GM18508 (cell line): ENCODE data around the gene AQP3.
"Not testable (repeated sequence)": the region's sequence is repeated elsewhere in the genome, so short reads cannot be mapped to it uniquely, and the experiment has no call there.

Experiments
- ATAC-seq: cut with Tn5 transposase; IDR thresholded peaks from one replicate; pipeline ENCODE4 v1.9.1; 2021; ENCODE audit warnings: moderate number of reproducible peaks; ENCODE audit not compliant: insufficient read depth, unreplicated experiment

The AQP3 gene

GRCh38 chr9:33465596-33466564 lies 18.5 kb upstream of the AQP3 start:
- no peak for ATAC-seq

DNA sequence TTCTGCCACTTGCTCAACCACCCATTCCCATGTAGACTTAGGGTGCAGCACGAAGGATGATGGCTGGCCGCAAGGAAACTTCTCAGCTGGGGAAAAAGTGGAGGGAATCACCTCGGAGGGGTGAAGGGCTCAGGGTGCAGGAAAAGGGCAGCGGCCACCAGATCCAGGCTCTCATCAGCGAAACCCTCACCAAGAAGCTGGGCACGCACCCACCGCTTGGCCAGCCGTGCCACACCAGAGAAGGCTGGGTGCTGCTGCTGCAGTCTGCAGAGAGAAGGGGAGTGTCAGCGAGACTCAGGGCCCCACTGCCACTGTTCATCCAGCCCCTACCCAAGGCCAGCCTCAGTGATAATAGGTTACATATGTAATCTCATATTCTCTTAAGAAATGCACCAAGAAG lies 17.7 kb upstream of the AQP3 start:
- ATAC-seq: no peak

DNA sequence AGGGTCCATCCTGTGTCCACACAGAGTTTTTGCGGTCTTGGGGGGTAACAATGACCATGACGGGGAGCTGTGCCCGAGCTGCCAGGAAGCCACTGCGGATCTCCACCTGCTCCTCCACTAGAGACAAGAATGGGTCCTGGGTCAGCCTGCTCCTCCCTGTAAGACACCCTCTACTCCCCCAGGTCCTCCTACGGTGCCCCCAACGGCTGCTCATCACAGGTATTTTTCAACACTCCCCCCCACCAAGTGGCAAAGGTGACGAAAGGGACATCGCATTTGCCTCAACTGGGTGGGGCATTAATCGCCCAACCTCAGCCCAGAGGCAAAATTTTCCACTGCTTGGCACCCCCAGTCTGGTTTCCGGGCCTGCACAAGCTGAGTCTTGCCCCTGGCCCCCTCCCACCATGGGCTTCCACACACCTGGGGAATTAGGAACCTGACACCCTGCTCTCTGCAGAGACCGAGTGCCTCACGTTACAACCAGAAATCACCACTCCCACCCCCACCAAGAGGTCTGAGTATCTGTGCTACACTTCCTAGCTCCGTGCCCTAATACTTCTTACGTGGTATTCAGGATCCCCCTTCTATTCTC lies 16.7 kb upstream of the AQP3 start:
- no peak for ATAC-seq

GRCh38 chr9:33463151-33463550 lies 15.8 kb upstream of the AQP3 start:
- no peak for ATAC-seq

GRCh38 chr9:33461492-33461891 lies 14.1 kb upstream of the AQP3 start:
- no peak for ATAC-seq

DNA sequence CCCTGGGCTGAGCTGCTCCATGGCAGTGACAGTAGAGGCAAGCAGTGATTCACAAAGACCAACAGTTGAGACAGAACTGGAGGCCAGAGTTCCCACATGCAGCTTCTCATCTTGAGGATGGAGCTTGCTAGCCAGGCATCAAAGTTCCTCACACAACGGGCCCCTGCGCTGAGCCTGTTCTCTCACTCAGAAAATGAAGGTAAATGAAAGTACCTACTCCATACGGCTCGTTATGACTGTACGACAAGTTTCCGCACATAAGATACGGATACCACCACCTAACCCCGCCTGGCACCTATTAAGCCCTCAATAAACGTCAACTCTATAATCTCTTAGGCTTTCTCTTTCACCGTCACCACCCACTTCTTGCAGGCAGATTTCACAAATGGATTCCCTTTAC lies 13.5 kb upstream of the AQP3 start:
- no peak for ATAC-seq

DNA sequence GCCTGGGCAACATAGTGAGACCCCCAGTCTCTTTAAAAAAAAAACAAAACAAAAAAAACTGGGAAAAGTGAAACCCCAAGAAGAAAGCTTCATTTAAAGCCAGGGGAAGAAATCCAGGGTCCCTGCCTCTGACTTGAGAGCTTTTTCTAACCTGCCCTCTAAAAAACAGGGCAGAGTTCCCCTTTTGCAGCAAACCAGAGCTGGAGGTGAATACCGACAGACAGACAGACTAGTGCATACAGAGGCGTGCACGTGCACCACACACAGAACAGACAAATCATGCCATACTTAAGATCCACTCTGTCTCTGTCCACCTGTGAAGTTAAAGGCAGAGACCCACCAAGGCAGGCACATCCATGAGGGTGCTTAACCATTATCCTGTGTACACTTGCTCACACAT lies 11.7 kb upstream of the AQP3 start:
- no peak for ATAC-seq

DNA sequence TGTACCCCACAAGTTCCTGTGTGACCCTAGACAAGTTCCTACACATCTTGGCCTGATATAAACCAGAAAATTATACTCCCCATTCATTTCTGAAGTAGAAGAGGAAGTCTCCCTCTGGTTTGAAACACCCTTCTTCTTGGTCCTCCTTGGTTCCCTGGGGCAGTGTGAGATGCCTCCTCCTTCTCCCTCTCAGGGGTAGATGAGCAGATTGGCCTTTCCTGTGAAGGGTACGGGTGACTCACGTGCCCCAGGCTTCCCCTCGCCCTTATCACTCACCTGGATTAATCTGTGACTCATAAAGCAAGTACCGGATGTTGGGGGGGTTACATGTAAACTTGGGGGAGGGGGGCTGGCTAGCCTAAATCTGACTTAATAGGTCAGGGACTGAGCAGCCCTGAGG lies 11.1 kb upstream of the AQP3 start:
- ATAC-seq: peak; percentile 58

GRCh38 chr9:33455945-33456344 lies 8.6 kb upstream of the AQP3 start:
- ATAC-seq: no peak

DNA sequence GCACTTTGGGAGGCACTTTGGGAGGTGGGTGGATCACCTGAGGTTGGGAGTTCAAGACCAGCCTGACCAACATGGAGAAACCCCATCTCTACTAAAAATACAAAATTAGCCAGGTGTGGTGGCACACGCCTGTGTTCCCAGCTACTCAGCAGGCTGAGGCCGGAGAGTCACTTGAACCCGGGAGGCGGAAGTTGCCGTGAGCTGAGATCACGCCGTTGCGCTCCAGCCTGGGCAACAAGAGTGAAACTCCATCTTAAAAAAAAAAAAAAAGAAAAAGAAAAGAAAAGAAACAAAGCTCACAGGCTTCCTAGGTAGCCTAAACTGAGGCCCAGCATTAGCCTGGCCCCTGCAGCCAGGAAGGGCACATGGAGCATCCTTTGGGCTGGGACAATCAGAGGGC lies 8.1 kb upstream of the AQP3 start:
- not testable (repeated sequence) for ATAC-seq

- ATAC-seq: not testable (repeated sequence)
These were observed 7.3 kb upstream of the AQP3 start for GRCh38 chr9:33454661-33455026.

DNA sequence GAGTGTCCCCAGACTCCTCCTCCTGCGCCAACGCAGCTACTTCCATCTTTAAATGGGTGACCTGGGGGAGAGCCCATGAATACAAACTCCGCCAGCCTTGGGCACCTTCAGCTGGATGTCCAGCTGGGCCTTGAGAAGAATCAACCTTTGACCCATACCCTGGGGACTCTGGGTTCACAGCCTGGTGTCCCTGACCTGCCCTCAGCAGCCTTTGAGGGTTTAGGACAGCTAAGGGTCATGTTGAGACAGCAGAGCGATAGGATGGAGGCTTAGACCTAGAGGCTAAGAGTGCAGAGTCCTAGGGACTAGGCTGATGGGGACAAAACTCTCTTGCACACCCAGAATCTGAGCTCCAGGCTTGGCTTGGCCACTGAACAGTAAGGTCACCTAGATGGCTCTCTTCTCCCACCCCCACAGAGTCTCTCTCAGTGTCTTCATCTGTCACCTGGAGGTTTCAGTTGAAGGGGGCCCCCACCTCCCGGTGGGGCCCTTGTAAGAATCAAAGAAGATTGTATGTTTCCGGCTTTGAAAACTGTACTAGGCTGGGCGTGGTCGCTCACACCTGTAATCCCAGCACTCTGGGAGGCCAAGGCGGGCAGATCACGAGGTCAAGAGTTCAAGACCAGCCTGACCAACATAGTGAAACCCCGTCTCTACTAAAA lies 6.7 kb upstream of the AQP3 start:
- no peak for ATAC-seq

DNA sequence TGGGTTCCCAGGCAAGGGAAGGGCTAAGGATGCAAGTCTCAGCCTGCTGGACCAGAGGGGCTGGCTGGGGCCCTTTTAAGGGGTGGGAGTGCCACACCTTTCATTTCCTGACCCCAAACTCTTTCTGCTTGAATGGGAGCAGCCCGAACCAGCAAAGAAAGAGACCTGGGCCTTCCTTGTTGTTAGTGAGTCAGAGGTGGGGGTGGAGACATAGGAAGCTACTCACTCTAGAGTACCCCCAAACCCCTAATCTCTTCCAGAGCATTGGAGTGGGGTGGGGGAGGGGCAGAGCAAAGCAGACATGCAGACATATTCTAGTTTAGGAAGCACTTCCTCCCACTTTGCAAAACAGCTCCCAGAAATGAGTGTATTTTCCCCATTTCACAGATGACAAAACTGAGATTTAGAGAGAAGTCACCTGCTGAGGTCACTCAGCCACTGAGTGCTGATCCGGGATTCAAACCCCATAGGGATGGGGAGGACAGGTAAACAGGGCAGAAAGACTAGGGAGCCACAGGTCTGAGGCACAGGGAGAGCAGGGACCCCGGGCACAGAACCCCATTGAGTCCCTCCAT lies 6.0 kb upstream of the AQP3 start:
- ATAC-seq: no peak

GRCh38 chr9:33452828-33453271 lies 5.5 kb upstream of the AQP3 start:
- no peak for ATAC-seq

DNA sequence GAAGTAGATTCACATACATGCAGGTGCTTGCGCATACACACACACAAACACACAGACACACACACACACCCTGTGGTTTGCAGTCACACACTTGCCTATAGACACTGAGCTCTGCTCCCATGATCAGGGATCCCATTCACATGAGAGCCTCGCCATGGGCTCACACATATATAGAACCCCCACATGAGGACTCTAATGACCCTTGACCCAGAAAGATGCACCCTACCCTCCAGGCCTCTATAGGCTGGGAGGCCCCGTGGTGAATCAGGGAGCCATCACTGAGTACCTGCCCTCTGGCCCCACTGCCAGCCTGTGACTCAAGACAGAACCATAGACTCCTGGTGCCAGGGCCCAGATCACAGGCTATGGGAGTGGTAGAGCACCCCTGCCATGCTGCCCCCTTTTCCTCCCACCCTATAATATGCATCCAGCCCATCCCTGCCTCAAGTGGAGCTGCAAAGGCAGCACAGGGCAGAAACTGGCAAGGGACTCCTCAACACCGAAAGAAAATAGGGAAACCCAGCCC lies 3.3 kb upstream of the AQP3 start:
- no peak for ATAC-seq

DNA sequence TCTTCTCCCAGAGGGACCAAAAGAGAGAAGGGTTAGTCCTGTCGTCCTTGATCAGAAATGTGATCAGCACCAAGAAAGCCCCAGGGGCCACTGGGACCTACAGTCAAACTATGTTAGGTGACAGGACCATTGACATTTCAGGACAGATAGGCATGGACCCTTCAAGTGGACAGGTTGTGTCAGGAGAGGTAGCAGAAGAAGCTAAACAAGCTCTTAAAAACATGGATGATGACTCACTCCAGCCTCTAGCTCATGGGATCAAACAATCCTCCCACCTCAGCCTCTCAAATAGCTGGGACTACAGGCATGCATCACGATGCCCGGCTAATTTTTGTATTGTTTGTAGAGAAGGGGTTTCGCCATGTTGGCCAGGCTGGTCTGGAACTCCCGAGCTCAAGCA lies 2.3 kb upstream of the AQP3 start:
- ATAC-seq: no peak

DNA sequence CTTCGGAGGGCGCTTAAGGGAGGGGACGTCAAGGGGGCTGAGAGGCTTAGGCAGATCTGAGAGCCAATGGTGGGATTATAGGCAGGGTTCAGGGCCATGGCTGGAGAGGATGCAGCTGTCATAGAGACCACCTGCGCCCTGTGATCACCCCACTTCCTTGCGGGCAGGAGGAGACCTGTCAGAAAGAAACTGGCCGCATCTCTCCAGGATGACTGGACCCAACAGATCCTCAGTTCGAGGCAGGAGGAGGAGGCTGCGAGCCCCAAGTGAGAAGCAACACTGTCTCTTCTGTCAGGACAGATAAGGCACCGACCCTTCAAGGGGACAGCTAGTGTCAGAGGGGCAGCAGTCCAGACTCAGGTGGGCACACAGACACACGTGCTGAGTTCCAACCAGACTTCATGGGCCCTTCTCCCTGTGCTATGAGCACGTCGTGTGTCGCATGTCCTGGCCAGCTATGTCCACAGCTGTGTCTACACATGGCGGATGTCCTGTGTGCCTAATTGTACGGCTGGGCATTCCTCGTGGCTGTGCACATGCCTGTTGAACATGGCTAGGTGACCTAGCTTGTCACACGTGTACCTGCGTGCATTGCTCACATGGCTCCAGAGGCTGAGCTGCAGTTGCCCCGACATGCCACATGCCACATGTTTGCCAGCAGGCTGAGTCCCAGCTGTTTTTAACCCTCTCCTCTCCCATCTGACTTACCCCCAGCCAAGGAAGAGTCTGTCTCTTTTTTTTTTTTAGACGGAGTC lies 583 bp upstream of the AQP3 start:
- ATAC-seq: no peak

- peak; percentile 84 for ATAC-seq
These were observed 1.0 kb downstream of the AQP3 start for GRCh38 chr9:33446240-33446945.
